Measurements from ENCODE around the gene AUP1.
"Not testable (repeated sequence)": the region's sequence is repeated elsewhere in the genome, so short reads cannot be mapped to it uniquely, and the experiment has no call there.

The AUP1 gene

GRCh38 chr2:74529357-74530238 lies at the start of gene AUP1, which contains the start of gene HTRA2:
AUP1 (minus strand) TSS chr2:74529706; CDS start chr2:74529629, 77 bp downstream.
HTRA2 (plus strand) TSS chr2:74529933; CDS start chr2:74530007, 74 bp downstream.
- DNase-seq, result peak; percentile 91

- no peak for DNase-seq
Observed at GRCh38 chr2:74578408-74578807, 48.9 kb upstream of the AUP1 start.

- DNase-seq, result no peak
Observed at GRCh38 chr2:74577448-74577847, 47.9 kb upstream of the AUP1 start.

- no peak for DNase-seq
Observed at GRCh38 chr2:74576863-74577229, 47.3 kb upstream of the AUP1 start.

GRCh38 chr2:74576211-74576862 lies 46.8 kb upstream of the AUP1 start:
- DNase-seq, result no peak

GRCh38 chr2:74575320-74575719 lies 45.8 kb upstream of the AUP1 start:
- no peak for DNase-seq

- DNase-seq, result no peak
Observed at GRCh38 chr2:74573747-74574562, 44.4 kb upstream of the AUP1 start.

GRCh38 chr2:74572178-74572925 lies 42.8 kb upstream of the AUP1 start:
- DNase-seq, result no peak

- DNase-seq, result no peak
Observed at GRCh38 chr2:74571058-74571457, 41.6 kb upstream of the AUP1 start.

- DNase-seq, result no peak
Observed at GRCh38 chr2:74569686-74570085, 40.2 kb upstream of the AUP1 start.

GRCh38 chr2:74567881-74568280 lies 38.4 kb upstream of the AUP1 start:
- DNase-seq, result no peak

- DNase-seq, result no peak
Observed at GRCh38 chr2:74566754-74567085, 37.2 kb upstream of the AUP1 start.

GRCh38 chr2:74566076-74566753 lies 36.7 kb upstream of the AUP1 start:
- no peak for DNase-seq

GRCh38 chr2:74564222-74564621 lies 34.7 kb upstream of the AUP1 start:
- DNase-seq, result no peak

GRCh38 chr2:74562126-74562775 lies 32.7 kb upstream of the AUP1 start:
- DNase-seq, result no peak

- DNase-seq, result not testable (repeated sequence)
Observed at GRCh38 chr2:74561022-74561421, 31.5 kb upstream of the AUP1 start.

- no peak for DNase-seq
Observed at GRCh38 chr2:74560591-74560990, 31.1 kb upstream of the AUP1 start.

- DNase-seq, result no peak
Observed at GRCh38 chr2:74559912-74560311, 30.4 kb upstream of the AUP1 start.

- DNase-seq, result no peak
Observed at GRCh38 chr2:74558284-74559230, 29.1 kb upstream of the AUP1 start.

GRCh38 chr2:74556831-74557370 lies 27.4 kb upstream of the AUP1 start:
- DNase-seq, result no peak
